Bronchial epithelial cell (primary cell): Measurements from ENCODE around the gene AKAP11. TPM values are rescaled to one million over a fixed set of nuclear protein-coding genes. Genes with fewer than 3 reads are reported as not detected.
"Not testable (repeated sequence)": the region's sequence is repeated elsewhere in the genome, so short reads cannot be mapped to it uniquely, and the experiment has no call there.

ENCODE experiments used
- DNase-seq: peaks from one replicate; pipeline ENCODE4 v3.0.0-alpha.2; 2010; ENCODE audit warnings: low read depth
- FAIRE-seq: peaks from 2 replicates; lab custom pipeline; 2011; peaks lifted over from hg19 to GRCh38; lab: Jason Lieb, UNC
- H3K27me3 ChIP-seq: 2 replicates; pipeline ENCODE4 v1.5.1; 2011; ENCODE audit warnings: low read length; ENCODE audit not compliant: control insufficient read depth, insufficient read depth
- H3K36me3 ChIP-seq: 2 replicates; pipeline ENCODE4 v1.5.1; 2011; ENCODE audit warnings: low read length; ENCODE audit not compliant: control insufficient read depth, insufficient read depth
- H3K4me3 ChIP-seq: 2 replicates; pipeline ENCODE4 v1.5.1; 2011; ENCODE audit warnings: mild to moderate bottlenecking, low read depth, low read length, control low read depth
- CTCF ChIP-seq: IDR thresholded peaks from 2 replicates; pipeline ENCODE4 v1.5.1; 2011; ENCODE audit warnings: mild to moderate bottlenecking, moderate library complexity, low read length, control low read depth, inconsistent platforms; ENCODE audit not compliant: insufficient read depth, severe bottlenecking
- total RNA-seq: library from RNA; depleted of rRNA; stranded (reverse); fragments of >200 nt; gene quantifications from 2 replicates; pipeline ENCODE4 v1.2.1, GENCODE V29; 2014

The AKAP11 gene
- total RNA-seq, result 13.4 and 16.1 TPM in 2 replicates

- no peaks in the 10 kb centered on the region for H3K27me3 ChIP-seq
- TF ChIP-seq CTCF, result no peak
- peak within 1 kb of the TSS; percentile 89 for H3K4me3 ChIP-seq
- H3K36me3 ChIP-seq, result no peaks in the 10 kb centered on the region
- DNase-seq (no peak), FAIRE-seq (no peak)
These were observed at the start of gene AKAP11 for GRCh38 chr13:42272115-42272803. Gene AKAP11, plus strand, starts transcription at chr13:42272152. Its CDS starts 14,197 bp downstream, at chr13:42286349.

DNA sequence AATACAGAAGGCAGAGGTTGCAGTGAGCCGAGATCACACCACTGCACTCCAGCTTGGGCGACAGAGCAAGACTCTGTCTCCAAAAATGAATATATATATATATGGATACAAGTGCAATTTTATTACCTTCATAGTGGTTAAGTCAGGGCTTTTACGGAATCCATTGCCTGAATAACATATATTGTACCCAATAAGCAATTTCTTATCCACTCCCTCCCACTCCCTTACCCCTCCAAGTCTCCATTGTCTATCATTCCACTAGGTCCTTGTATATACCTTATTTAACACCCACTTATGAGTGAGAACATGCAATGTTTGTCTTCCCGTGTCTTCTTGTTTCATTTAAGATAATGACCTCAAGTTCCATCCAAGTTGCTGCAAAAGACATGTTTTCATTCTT, 48.3 kb upstream of the AKAP11 start:
- Histone ChIP-seq H3K36me3 (peaks cover 9% of the 10 kb centered on the region), H3K4me3 (no peak overlapping the region), H3K27me3 (no peaks in the 10 kb centered on the region)
- DNase-seq (no peak), FAIRE-seq (no peak)
- no peak for TF ChIP-seq CTCF

DNA sequence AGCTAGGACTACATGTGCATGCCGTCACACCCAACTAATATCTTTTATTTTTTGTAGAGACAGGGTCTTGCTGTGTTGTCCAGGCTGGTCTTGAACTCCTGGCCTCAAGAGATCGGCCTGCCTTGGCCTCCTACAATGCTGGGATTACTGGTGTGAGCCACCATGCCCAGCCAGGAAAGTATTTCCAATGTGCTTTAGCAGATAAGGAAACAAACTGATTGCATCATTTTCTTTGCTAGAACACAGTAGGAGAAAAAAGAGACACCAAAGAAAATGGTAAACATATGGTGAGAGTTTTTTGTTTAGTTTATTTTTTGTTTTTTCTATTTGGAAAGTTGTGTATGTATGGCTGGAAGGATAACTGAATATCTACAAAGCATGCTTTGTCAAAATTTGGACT, 46.9 kb upstream of the AKAP11 start:
- Histone ChIP-seq H3K27me3 (no peaks in the 10 kb centered on the region), H3K4me3 (no peak overlapping the region), H3K36me3 (peaks cover 8% of the 10 kb centered on the region)
- TF ChIP-seq CTCF, result no peak
- FAIRE-seq, result no peak
- DNase-seq, result no peak

- not testable (repeated sequence) for FAIRE-seq, H3K36me3 ChIP-seq, DNase-seq, H3K4me3 ChIP-seq, H3K27me3 ChIP-seq
These were observed 45.2 kb upstream of the AKAP11 start for GRCh38 chr13:42226759-42227158.

DNA sequence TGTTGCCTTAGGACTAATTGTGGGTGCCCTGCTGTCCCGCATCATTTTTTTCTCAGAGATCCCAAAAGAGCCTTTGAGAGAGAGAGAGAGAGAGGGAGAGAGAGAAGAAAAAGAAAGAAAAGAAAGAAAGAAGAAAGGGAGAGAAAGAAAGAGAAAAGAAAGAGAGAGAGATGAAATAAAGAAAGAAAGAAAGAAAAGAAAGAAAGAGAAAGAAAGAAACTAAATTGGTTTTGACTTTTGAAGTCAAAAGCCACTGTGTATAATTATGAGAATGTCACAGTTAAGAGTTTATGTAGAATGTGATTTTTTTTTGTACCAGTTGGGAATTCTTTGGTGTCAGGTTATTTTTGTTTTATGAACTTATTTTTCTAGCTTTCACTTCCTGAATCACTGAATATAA, 43.4 kb upstream of the AKAP11 start:
- DNase-seq (no peak), FAIRE-seq (no peak)
- TF ChIP-seq CTCF, result no peak
- Histone ChIP-seq H3K4me3 (no peak overlapping the region), H3K27me3 (no peaks in the 10 kb centered on the region), H3K36me3 (peaks cover 5% of the 10 kb centered on the region)

- DNase-seq (no peak), FAIRE-seq (no peak)
- peaks cover 5% of the 10 kb centered on the region for H3K36me3 ChIP-seq
- no peaks in the 10 kb centered on the region for H3K27me3 ChIP-seq
- no peak overlapping the region for H3K4me3 ChIP-seq
- TF ChIP-seq CTCF, result no peak
These were observed 42.7 kb upstream of the AKAP11 start for GRCh38 chr13:42229287-42229686.
